Measurements from ENCODE around the gene FAHD2A.
"Not testable (repeated sequence)": the region's sequence is repeated elsewhere in the genome, so short reads cannot be mapped to it uniquely, and the experiment has no call there.

The FAHD2A gene, protein sequence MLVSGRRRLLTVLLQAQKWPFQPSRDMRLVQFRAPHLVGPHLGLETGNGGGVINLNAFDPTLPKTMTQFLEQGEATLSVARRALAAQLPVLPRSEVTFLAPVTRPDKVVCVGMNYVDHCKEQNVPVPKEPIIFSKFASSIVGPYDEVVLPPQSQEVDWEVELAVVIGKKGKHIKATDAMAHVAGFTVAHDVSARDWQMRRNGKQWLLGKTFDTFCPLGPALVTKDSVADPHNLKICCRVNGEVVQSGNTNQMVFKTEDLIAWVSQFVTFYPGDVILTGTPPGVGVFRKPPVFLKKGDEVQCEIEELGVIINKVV

DNA sequence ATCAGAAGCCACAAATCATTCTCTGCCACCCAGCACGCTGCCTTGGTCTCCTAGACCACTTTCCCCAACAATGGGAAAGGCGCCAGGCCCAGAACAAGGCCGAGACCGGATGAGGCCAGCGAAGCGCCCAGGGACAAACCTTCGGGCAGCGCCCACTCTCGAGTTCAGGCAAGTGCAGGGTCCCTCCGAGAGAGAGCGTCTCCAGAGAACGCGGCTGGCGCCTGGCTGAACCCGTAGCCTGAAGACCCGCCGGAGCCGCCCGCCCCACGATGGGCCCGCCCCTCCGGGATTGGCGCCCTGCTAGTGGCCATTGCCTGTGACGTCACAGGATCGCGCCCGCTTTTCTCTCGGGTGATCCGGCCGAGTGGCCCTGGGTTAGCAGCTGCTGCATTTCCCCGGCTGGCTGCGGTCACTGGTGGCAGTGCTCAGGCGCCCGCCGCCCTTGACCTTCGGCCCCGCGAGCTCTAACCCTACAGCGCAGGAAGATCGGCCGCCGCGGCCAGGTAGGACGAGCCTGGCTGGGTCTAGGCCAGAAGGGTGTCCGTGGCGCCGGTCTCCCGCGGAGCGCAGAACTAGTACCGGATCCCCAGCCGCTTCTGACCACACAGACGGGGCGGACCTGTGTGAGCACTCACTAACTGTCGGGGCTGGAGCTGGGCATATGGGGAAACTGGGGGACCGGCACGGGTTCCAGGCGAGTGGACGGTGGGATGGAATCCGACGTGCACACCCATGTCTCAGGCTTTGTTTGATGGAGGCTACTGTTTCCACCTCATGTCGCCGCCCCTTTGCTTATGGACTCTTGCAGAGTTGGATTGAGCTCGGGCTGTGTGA is at the start of gene FAHD2A:
FAHD2A (plus strand) TSS at position 339 of the 834 bp plus-strand sequence. CDS start 2,851 bp downstream, outside the sequence.
- DNase-seq (ENCODE audit: low spot score), result peak; percentile 93

DNA sequence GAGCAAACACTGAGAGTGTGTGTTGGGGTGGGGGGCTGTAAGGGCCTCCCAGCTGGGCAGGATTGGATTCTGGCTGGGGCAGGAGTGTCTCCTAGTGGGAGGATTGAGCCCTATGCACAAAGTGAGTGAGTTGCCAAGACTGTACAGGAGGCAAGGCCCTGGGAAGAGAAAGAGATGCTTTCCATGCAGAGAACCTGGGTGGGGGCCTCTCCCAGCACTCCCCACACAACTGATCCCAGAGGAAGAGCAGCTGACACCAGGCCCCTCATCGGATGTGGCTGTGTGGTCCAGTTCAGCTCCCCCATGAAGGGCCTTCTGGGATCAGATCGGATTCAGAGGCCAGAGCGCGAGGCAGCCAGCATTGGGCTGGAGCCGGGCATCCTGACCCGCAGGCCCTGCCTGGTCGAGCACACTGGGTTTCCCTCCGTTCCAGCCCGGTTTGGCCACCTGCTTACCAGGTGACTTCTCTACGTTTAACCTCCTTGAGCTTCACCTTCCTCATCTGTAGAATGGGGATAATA is 49.4 kb upstream of the FAHD2A start:
- DNase-seq (ENCODE audit: low spot score), result no peak

DNA sequence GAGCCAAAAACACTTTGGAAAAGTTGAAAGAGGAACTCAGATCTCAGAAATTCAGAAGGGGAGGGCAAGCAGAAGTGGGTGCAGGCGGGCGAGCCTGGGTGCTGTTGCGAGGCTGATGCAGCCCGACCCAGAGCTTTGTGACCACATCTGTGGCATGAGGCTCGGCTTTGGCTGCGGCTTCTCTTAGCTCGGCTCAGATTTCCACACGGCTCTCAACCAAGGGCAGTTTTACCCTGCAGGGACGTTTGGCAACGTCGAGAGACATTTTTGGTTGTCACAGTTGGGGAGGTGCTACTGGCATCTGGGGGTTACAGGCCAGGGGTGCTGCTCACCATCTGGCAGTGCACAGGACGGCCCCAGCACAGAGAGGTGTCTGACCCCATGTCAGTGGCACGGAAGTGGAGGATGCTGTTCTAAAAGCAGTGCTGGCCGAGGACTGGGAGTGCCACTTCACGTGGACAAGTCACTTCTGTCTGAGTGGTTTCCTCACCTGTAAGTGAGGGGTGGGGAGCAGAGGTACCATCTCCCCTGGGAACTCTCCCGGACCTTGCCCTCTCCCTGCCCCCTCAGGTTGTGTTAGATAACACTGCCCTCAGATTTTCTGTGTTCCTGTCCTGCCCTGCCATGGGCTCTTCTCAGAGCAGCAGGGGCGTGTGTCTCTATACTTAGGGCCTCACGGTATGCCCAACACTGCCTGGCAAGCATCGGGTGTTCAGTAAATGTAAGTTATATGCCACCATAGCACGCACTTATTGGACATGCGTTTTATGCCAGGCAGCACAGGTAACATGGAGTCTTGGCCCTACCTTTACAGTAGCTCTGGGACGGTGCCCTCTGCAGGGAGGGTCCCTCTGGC is 48.7 kb upstream of the FAHD2A start:
- no peak for DNase-seq (ENCODE audit: low spot score)

DNA sequence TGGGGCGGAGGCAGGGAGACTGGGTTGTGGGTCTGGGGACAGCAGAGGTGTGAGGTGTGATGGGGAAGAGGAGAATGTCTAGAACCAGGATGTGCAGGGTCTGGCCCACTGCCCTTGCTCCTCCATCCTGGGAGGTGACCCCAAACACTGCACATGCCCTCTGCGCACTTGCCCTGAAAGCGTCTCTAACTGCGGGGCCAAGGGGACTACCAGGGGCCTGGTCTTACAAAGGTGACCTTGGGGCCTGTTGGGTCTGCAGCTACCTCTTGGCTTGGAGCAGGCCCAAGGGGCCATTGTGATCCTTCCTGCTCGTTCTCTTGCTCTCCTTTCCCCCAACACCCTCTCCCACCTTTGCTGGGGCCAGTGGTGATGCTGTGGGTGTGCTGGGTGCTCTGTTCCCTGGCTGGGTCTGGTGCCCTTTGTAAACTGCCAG is 48.0 kb upstream of the FAHD2A start:
- no peak for DNase-seq (ENCODE audit: low spot score)

DNA sequence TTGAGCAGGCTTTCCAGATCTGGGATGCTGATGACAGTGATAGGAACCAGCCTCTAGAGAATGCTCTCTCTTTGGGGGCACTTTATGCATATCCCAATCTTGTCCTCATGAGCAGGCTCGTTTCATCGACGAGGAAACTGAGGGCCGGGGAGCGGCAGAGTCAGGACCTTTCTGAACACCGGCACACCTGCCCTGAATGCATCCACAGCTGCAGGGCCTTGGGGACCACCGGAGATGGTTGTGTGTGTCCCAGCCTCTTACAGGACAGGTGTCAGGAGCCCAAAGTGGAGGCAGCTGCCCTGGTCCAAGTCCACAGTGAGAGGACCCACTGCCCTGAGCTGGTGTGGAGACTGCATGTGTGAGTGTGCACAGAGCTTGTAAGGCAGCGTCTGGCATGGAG is 47.6 kb upstream of the FAHD2A start:
- no peak for DNase-seq (ENCODE audit: low spot score)

DNA sequence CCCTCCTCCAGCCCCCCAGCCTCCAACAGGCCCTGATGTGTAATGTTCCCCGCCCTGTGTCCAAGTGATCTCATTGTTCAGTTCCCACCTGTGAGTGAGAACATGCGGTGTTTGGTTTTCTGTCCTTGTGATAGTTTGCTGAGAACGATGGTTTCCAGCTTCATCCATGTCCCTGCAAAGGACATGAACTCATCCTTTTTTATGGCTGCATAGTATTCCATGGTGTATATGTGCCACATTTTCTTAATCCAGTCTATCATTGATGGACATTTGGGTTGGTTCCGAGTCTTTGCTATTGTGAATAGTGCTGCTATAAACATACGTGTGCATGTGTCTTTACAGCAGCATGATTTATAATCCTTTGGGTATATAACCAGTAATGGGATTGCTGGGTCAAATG is 47.0 kb upstream of the FAHD2A start:
- not testable (repeated sequence) for DNase-seq (ENCODE audit: low spot score)

DNA sequence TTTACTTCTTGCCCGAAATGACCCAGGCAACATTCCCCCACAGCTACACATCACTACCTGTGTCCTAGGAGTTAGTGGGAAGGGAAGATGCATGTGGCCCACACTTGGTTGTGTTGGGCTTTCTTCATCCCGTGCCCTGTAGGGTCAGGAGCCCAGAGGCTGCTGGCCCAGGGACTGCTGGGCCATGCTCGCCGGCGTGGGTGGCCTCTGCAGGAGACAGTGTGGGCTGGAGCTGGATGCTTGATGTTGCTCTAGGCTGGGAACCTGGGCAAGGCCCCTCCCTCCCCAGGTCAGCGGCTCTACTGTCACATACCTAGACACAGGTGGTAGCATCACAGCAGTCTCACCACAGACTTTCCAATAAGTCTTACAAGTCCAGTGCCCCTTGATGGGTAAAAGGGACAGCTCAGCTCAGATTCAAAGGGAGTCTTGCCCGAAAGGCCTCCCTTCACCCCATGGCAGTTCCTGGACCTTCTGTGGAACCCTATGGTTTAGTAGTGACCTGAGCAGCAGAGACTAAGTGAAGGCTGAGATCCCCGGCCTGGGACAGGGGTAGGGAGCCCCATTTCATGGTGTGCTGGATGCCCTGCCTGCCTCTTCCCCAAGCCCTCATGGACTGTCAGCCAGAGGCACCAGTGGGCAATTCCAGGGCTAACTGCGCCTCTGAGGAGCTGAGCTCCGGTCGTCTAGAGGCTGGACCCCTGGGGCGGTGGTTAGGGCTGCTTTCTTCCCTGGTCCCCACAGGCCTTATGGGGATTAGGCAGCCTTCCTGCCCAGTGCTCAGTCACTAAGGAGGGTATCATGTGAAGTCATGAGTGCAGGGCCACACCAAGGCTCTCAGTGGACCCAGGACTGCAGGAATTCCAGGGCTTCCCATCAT is 45.4 kb upstream of the FAHD2A start:
- DNase-seq (ENCODE audit: low spot score), result no peak

DNA sequence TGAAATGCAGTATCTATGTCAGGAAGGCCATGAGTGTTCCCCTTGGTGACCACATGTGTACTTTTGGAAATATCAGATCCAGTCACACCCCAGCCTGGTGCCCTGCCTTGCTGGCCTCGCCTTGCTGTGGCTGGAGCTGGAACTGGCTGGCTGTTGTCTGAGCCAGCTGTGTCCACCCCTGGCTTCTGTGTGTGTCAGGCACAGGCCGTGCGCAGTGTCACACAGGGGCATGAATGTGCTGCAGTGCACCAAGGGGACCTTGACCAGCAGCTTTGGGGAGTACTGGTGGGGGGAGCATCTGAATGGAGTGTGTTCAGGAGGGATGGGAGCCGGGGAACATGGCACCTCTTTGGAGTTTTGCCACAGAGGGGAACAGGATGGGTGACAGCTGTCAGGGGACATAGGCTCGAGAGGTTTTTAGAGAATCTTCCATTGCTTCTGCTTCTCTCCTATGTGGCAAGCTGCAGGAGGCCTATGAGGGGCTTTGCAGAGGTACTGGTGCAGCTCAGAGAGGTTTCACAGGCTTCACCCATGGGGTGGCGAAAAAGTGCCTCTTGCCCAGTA is 44.7 kb upstream of the FAHD2A start:
- DNase-seq (ENCODE audit: low spot score), result no peak

DNA sequence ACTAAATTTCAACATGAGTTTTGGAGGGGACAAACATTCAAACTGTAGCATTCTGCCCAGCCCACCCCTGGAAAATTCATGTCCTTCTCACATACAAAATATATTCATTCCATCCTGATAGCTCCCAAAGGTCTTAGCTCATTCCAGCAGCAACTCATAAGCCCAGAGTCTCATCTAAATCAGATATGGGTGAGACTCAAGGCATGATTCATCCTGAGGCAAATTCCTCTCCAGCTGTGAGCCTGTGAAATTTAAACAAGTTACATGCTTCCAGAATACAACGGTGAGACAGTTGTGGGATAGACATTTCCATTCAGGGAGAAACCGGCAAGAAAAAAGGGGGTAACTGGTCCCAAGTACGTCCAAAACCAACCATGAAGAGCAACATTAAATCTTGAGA is 43.5 kb upstream of the FAHD2A start:
- no peak for DNase-seq (ENCODE audit: low spot score)

DNA sequence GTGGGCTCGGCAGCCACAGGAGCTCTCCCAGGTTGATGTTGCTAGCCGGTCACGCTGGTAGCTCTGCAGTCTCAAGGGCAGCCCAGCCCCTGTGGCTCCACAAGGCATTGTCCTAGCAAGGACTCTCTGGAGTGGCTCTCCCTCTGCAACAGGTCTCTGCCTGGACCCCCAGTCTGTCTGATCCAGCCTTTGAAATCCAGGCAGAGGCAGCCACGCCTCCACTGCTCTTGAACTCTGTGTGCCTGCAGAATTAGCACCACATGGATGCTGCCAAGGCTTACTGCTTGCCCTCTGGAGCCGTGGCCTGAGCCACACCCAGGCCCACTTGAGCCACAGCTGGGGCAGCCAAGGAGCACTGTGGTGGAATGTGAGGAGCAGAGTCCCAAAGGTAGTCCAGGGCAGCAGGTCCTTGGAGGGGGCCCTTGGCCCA is 43.0 kb upstream of the FAHD2A start:
- no peak for DNase-seq (ENCODE audit: low spot score)

DNA sequence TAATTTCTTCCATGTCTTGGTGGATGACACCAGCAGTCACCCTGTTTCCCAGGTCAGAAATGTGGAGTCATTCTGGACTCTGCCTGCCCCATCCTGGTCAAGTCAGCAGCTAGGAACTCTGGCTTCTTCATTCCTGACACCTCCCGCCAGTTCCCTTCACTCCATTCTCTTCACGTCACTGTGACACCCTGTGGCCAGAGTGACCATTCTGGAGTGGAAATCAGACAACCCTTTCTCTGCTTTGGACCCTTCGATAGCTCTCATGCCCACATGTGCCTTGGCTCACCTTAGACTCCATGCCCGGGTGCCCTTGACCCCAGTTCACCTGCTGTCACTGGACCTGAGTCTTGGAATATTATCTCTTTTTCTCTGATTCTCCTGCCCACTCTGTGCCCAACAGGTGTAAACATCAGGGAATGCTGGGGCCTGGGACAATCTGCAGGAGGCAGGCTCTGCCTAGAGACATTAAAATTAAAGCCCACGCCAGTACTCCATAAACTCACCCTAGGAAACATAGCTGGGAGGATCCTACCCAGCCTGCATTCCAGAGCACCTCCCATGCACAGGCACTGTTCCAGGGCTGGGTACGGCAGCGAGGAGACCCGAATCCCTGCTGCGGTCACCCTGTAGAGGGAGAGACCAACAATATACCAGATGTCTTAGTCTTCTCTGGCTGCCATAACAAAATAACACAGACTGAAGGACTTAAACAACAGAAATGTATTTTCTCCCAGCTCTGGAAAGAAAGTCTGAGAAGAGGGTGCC is 41.1 kb upstream of the FAHD2A start:
- no peak for DNase-seq (ENCODE audit: low spot score)

DNA sequence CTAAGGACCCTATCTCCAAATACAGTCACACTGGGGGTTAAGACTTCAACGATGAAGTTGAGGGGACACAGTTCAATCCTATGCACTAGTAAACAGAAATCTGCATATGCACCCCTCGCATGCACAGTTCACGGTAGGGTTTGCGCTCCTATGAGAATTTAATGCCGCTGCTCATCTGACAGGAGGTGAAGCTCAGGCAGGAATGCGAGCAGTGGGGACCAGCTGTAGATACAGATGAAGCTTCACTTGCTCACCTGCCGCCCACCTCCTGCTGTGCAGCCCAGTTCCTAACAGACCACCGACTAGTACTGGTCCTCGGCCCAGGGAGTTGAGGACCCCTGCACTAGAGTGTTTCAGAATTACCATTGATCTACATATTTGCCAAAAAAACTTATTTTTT is 40.0 kb upstream of the FAHD2A start:
- DNase-seq (ENCODE audit: low spot score), result no peak

DNA sequence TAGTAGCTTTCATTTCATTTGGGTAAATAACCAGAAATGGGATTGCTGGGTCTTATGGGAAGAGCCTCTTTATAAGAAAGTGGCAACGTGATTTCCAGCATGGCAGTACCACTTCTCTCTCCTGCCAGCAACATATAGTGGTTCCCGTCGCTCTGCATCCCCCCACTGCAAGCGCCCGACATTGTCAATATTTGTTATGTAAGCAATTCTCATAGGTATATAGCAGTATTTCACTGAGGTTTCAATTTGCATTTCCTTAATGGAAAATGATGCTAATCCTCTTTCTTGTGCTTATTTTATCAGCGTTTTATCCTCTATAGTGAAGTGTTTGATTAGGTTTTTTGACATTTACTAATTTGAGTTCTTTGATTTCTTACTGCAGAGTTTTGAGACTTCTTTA is 36.0 kb upstream of the FAHD2A start:
- DNase-seq (ENCODE audit: low spot score), result no peak

DNA sequence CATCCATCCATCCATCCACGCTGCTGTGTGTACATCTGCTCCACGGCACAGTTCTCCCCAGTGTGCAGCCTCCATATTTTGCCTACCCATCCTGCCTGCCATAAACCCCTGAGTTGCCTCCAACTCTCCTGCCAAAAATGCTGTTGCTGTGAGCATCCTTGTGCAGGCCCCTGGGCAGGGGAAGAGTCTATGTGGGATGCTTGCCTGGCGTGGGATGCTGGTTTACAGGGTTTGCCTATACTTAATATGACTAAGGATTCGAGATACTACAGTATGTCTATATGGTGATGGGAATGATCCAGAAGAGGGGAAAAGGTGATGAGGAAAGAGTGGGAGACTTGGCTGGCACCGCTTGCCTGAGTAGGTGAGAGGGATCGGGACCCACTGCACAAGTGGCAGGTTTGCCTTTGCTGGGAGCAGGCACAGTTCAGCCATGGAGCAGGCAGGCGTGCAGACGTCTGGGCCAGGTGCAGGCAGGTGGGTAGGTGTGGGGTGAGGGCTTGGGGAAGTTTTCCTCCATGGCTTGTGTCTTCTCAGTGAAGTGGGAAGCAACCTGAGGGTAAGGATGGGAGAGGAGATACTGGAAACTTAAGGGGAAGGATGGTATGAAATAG is 30.2 kb upstream of the FAHD2A start:
- no peak for DNase-seq (ENCODE audit: low spot score)

DNA sequence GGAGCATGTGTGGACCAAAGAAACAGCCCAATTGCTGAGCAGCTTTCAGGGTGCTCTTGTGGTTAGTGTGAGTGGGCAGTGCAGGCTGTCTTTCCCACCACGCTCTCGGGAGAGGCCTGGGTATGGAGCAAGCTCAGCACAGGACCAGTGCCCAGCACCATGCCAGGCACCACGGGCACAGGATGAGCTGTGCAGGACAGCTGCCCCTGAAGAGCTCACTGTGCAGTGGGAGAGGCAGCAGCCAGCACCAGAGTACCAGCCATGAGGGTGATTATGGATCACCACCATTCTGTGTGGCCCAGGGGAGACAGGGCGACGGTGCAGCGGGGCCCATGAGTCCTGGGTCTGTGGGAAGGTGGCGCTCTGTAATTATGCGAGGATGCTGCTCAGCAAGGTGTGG is 29.7 kb upstream of the FAHD2A start:
- DNase-seq (ENCODE audit: low spot score), result no peak

DNA sequence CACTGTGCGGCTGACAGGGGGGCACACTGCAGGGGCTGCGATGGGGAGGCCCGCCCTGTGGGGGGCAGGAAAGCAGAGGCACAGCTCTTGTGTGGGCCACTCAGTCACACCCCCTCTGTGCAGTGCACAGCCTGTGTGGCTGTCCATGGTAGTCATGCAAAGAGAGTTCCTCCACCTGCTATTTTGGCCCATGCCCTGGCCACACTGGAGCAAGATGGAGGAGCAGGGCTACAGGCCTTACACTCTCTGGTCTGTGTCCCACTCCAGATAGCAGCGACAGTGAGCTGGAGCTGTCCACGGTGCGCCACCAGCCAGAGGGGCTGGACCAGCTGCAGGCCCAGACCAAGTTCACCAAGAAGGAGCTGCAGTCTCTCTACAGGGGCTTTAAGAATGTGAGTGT is 28.5 kb upstream of the FAHD2A start:
- DNase-seq (ENCODE audit: low spot score), result no peak

DNA sequence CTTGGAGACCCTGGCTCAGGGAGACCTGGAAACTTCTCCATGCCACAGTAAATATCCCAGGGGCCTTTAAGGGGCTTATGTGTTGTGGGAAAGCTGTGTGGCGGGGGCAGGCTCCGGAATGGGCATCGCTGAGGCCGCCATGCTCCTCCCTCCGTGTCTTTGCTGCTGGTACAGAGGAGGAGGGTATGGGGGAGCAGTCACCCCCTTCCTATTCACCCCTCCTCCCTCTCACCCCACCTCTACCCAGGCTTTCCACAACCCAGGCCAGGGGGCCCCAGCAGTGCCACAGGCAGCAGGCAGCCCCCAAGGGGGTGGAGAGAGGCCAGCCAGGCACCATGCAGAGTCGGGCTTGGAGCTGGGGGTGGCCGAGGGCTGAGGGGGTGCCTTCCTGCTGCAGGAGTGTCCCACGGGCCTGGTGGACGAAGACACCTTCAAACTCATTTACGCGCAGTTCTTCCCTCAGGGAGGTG is 28.0 kb upstream of the FAHD2A start:
- DNase-seq (ENCODE audit: low spot score), result no peak

DNA sequence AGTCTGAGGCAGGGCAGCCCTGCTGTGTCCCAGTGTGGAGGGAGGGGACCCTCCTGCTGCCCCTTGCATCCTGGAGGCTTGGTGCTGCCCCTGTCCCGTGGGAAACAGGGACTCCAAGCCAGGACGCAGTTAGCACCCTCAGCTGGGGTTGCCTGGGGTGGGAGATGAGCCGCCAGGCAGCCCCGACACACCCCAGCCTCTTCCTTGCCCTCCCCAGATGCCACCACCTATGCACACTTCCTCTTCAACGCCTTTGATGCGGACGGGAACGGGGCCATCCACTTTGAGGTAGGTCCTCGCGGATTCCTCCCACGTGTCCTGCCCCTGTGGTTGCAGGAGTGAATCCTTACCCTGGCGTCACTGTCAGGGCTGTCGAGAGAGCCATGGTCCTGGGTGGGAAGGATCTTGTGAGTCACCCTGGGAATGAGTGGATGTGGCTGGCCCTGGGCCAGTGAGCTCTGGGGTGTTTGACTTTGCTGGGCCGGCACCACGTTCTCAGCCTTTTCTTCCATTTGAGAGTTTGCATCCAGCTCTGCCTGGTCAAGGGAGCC is 27.5 kb upstream of the FAHD2A start:
- no peak for DNase-seq (ENCODE audit: low spot score)

DNA sequence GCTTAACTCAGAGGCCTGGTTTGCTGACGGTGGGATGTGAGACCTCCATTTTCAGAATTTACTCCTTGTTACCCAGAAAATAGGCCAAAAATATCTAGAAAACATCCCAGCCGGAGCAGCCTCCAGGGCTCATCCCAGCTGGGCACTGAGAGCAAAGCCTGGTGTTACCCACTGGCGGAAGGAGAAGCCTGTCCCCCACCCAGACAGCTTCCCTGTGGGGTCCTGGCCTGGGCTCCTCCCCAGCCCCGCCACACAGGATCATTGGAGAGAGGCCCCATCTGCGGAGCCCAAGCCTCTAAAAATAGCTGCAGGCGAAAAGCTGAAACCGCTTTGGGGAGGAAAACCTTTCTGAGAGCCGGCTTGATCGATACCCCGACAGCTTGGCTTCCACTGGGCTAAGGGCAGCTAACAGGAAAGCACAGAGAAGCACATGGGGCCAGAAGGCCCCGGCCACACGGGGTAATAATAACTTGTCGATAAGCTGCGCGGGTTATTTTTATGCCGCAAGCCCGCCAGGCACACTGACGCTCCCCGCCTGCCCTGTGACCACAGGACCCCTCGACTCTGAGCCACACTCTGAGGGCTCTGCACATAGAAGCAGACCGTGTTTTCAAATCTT is 26.9 kb upstream of the FAHD2A start:
- DNase-seq (ENCODE audit: low spot score), result no peak

Measured in LoVo (cell line).